Transverse colon (tissue), 4 donors: Measurements from ENCODE around the gene AKT1. TPM values are rescaled to one million over a fixed set of nuclear protein-coding genes. Genes with fewer than 3 reads are reported as not detected.
"Not testable (repeated sequence)": the region's sequence is repeated elsewhere in the genome, so short reads cannot be mapped to it uniquely, and the experiment has no call there.

ENCODE experiments used
- DNase-seq: peaks from one replicate; pipeline ENCODE4 v3.0.0-alpha.2; 2019
- H3K27ac ChIP-seq, 4 donors: fragments of 200-600 bp; sonication (generic); 2 replicates each; pipeline ENCODE4 v1.5.1; 2016 to 2018; ENCODE audit warnings: inconsistent platforms in 4 of 4
- H3K27me3 ChIP-seq: fragments of 200-600 bp; sonication (generic); 2 replicates; pipeline ENCODE4 v1.5.1; 2017; ENCODE audit warnings: inconsistent platforms
- H3K36me3 ChIP-seq, 4 donors: fragments of 200-600 bp; sonication (generic); 2 replicates each; pipeline ENCODE4 v1.5.1; 2017 to 2019; ENCODE audit warnings: inconsistent platforms in 4 of 4
- H3K4me1 ChIP-seq, 4 donors: fragments of 200-600 bp; sonication (generic); 2 replicates each; pipeline ENCODE4 v1.5.1; 2017 to 2020; ENCODE audit warnings: inconsistent platforms in 4 of 4
- H3K4me3 ChIP-seq, 4 donors: fragments of 200-600 bp; sonication (generic); 1 replicate in 1 of 4; 2 replicates in 3 of 4; pipeline versions ENCODE4 v1.5.1 to v1.6.1; 2017 to 2019; ENCODE audit warnings: inconsistent platforms in 4 of 4
- H3K9me3 ChIP-seq, 2 donors: fragments of 200-600 bp; sonication (generic); 2 replicates each; pipeline ENCODE4 v1.5.1; 2017 to 2019; ENCODE audit warnings: inconsistent platforms in 2 of 2
- EP300 ChIP-seq: sonication (generic); formaldehyde crosslinking; IDR thresholded peaks from one replicate; pipeline ENCODE4 v1.6.1; 2017; ENCODE audit warnings: antibody characterized with exemption, low read depth
- POLR2A ChIP-seq: fragments of 450-650 bp; IDR thresholded peaks from one replicate; pipeline ENCODE4 v1.6.1; 2016; ENCODE audit warnings: antibody characterized with exemption, mild to moderate bottlenecking, moderate library complexity
- POLR2AphosphoS5 ChIP-seq, 3 donors: sonication (generic); formaldehyde crosslinking; IDR thresholded peaks; one replicate each; pipeline ENCODE4 v1.6.1; 2016; ENCODE audit warnings: antibody characterized with exemption in 3 of 3
- WGBS, 2 donors: methylation state at CpG; one replicate each; pipeline ENCODE4 v1.1.5; 2018; ENCODE audit warnings: low coverage in 1 of 2; 5-methylcytosine and 5-hydroxymethylcytosine counted together
- in situ Hi-C, 4 donors: fragments of 200-750 bp; cut with MboI; loops; one replicate each; pipeline versions ENCODE4 v1.15.0 to v1.15.1; 2017; ENCODE audit warnings: low sequenced_read_pairs in 3 of 4, low pct_ligation_motif_present in 1 of 4, low pct_unique_long_range_greater_than_20kb in 1 of 4
- intact Hi-C: fragments of 100-400 bp; cut with DNase I; formaldehyde crosslinking; loops from one replicate; pipeline ENCODE4 v1.15.1; 2023; ENCODE audit warnings: low total_unique reads
- total RNA-seq, 4 donors: library from RNA; depleted of rRNA; stranded (reverse); fragments of >200 nt; gene quantifications; one replicate each; pipeline ENCODE4 v1.1.0, GENCODE V29; 2016
- TF ChIP-seq, protein P1 (sequence below), 5 experiments: fragments of 200-600 bp in 3 of 5; fragments of 450-650 bp in 2 of 5; sonication (generic) in 3 of 5; IDR thresholded peaks; 1 replicate in 2 of 5; 2 replicates in 3 of 5; pipeline ENCODE4 v1.5.1; 2016 to 2017; ENCODE audit warnings: antibody characterized with exemption in 5 of 5, inconsistent platforms in 3 of 5, mild to moderate bottlenecking in 2 of 5, moderate library complexity in 1 of 5

The AKT1 gene
- total RNA-seq, 4 donors from 2014 or later, result 85.4 to 310 (median 136) TPM

- Histone ChIP-seq H3K4me1 (peaks cover 15 to 37% (median 23%) of the 10 kb centered on the region in 4 donors), H3K27me3 (no peaks in the 10 kb centered on the region), H3K4me3 (peak overlapping the region; percentile 61 to 89 (median 80)), H3K9me3 (no peaks in the 10 kb centered on the region), H3K27ac (peak overlapping the region; percentile 95 to 97 (median 96)), H3K36me3 (no peaks in the 10 kb centered on the region)
- WGBS, 2 donors, result 3% methylated on average over 8 of the region's 8 CpGs; no CpG with 5 or more reads in 1 of the 2 donors
- no peak for DNase-seq
- TF ChIP-seq, protein P1, sequence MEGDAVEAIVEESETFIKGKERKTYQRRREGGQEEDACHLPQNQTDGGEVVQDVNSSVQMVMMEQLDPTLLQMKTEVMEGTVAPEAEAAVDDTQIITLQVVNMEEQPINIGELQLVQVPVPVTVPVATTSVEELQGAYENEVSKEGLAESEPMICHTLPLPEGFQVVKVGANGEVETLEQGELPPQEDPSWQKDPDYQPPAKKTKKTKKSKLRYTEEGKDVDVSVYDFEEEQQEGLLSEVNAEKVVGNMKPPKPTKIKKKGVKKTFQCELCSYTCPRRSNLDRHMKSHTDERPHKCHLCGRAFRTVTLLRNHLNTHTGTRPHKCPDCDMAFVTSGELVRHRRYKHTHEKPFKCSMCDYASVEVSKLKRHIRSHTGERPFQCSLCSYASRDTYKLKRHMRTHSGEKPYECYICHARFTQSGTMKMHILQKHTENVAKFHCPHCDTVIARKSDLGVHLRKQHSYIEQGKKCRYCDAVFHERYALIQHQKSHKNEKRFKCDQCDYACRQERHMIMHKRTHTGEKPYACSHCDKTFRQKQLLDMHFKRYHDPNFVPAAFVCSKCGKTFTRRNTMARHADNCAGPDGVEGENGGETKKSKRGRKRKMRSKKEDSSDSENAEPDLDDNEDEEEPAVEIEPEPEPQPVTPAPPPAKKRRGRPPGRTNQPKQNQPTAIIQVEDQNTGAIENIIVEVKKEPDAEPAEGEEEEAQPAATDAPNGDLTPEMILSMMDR (IDR thresholded peaks at IDR 0.05), result no peak
- TF ChIP-seq POLR2AphosphoS5 (IDR thresholded peaks at IDR 0.05), result no peak
- TF ChIP-seq POLR2A, result no peak
- no peak for TF ChIP-seq EP300
- intact Hi-C loops, result no loop called here
- in situ Hi-C loops, result no loop called here
Observed at GRCh38 chr14:104816616-104816884, 21.0 kb upstream of the AKT1 start.

GRCh38 chr14:104814701-104815100, 19.2 kb upstream of the AKT1 start:
- H3K4me3 ChIP-seq, result peak overlapping the region in 2 of 4 donors; percentile 78 to 82

GRCh38 chr14:104813286-104813685, 17.7 kb upstream of the AKT1 start:
- Histone ChIP-seq H3K36me3 (no peaks in the 10 kb centered on the region), H3K27ac (no peak overlapping the region), H3K27me3 (no peaks in the 10 kb centered on the region), H3K9me3 (no peaks in the 10 kb centered on the region), H3K4me3 (no peak overlapping the region), H3K4me1 (peaks cover 15 to 27% (median 18%) of the 10 kb centered on the region in 4 donors)
- intact Hi-C loops (no loop called here), in situ Hi-C loops (no loop called here)
- TF ChIP-seq, protein P1 (IDR thresholded peaks at IDR 0.05), result no peak
- TF ChIP-seq POLR2A (no peak), EP300 (no peak), POLR2AphosphoS5 (IDR thresholded peaks at IDR 0.05) (no peak)
- DNase-seq, result no peak
- WGBS, 2 donors, result 80 to 92% methylated on average over 1 to 7 of the region's 7 CpGs

More at GRCh38 chr14:104814701-104815100, 19.2 kb upstream of the AKT1 start:
- H3K9me3 ChIP-seq, H3K27me3 ChIP-seq, in situ Hi-C loops, DNase-seq, intact Hi-C loops, H3K36me3 ChIP-seq: not testable (repeated sequence)
- Histone ChIP-seq H3K4me1 (peaks cover 15 to 27% (median 18%) of the 10 kb centered on the region in 4 donors), H3K27ac (peak overlapping the region; percentile 95 to 97 (median 96))
- 79 to 92% methylated on average over 15 of the region's 15 CpGs for WGBS, 2 donors

DNA sequence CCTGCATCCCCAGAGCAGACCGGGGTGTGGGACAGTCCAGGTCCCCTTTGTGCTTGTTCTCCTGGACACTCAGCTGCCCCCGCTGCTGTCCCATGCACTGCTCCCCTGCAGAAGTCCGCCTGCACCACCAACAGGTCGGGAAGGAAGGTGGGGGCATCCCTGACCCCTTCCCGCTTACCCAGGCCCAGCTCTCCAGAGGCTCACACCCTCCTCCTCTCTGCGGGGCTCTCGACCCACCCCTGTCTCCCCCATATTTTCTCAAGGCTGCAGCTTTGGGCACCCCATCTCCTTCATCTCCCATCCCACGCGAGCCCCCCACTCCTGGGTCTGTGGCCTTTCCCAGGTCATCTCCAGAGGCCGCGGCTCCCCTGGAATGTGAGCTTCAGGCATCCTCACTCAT, 14.8 kb upstream of the AKT1 start:
- DNase-seq, result no peak
- no peak overlapping the region for H3K27ac ChIP-seq
- intact Hi-C loops, result no loop called here
- in situ Hi-C loops, result no loop called here
- TF ChIP-seq, protein P1 (IDR thresholded peaks at IDR 0.05), result no peak
- TF ChIP-seq POLR2AphosphoS5 (IDR thresholded peaks at IDR 0.05) (no peak), POLR2A (no peak), EP300 (no peak)
- WGBS, 2 donors, result 94 to 95% methylated on average over 4 to 11 of the region's 11 CpGs
- H3K9me3 ChIP-seq, result no peaks in the 10 kb centered on the region
- no peak overlapping the region for H3K4me3 ChIP-seq
- H3K4me1 ChIP-seq, result peaks cover 8 to 11% (median 9%) of the 10 kb centered on the region in 4 donors
- H3K36me3 ChIP-seq, result no peaks in the 10 kb centered on the region
- no peaks in the 10 kb centered on the region for H3K27me3 ChIP-seq

GRCh38 chr14:104808456-104808855, 12.9 kb upstream of the AKT1 start:
- H3K27me3 ChIP-seq, result no peaks in the 10 kb centered on the region
- H3K36me3 ChIP-seq, result no peaks in the 10 kb centered on the region
- H3K4me3 ChIP-seq, result no peak overlapping the region
- intact Hi-C loops (no loop called here), in situ Hi-C loops (no loop called here)
- DNase-seq, result no peak
- WGBS, 2 donors, result 86% methylated on average over 6 of the region's 6 CpGs; no CpG with 5 or more reads in 1 of the 2 donors
- H3K4me1 ChIP-seq, result no peaks in the 10 kb centered on the region
- TF ChIP-seq POLR2A (no peak), EP300 (no peak), POLR2AphosphoS5 (IDR thresholded peaks at IDR 0.05) (no peak)
- TF ChIP-seq, protein P1 (IDR thresholded peaks at IDR 0.05), result no peak
- no peak overlapping the region for H3K27ac ChIP-seq
- H3K9me3 ChIP-seq, result no peaks in the 10 kb centered on the region
